Thymus (tissue), 11 donors: Measurements from ENCODE around the gene LY6G6D. TPM values are rescaled to one million over a fixed set of nuclear protein-coding genes. Genes with fewer than 3 reads are reported as not detected.
"Not testable (repeated sequence)": the region's sequence is repeated elsewhere in the genome, so short reads cannot be mapped to it uniquely, and the experiment has no call there.

Experiments used
- DNase-seq, 9 donors: peaks; one replicate each; pipeline ENCODE4 v3.0.0-alpha.2; 2013; ENCODE audit warnings: low spot score in 9 of 9, low read depth in 6 of 9, missing footprints in 1 of 9
- H3K27ac ChIP-seq, 2 donors: one replicate each; pipeline ENCODE4 v1.5.1; 2013; ENCODE audit warnings: control low read depth in 1 of 2, low read depth in 1 of 2, low read length in 1 of 2, mild to moderate bottlenecking in 1 of 2, moderate library complexity in 1 of 2
- H3K27me3 ChIP-seq, 2 donors: one replicate each; pipeline ENCODE4 v1.5.1; 2013; ENCODE audit warnings: low read length in 1 of 2; ENCODE audit not compliant: control insufficient read depth in 2 of 2, insufficient read depth in 1 of 2
- H3K36me3 ChIP-seq, 2 donors: one replicate each; pipeline ENCODE4 v1.5.1; 2013; ENCODE audit warnings: low read length in 1 of 2, mild to moderate bottlenecking in 1 of 2, moderate library complexity in 1 of 2; ENCODE audit not compliant: control insufficient read depth in 2 of 2, insufficient read depth in 2 of 2
- H3K4me1 ChIP-seq, 2 donors: one replicate each; pipeline ENCODE4 v1.5.1; 2013; ENCODE audit warnings: low read length in 2 of 2; ENCODE audit not compliant: control insufficient read depth in 2 of 2, insufficient read depth in 2 of 2
- H3K4me3 ChIP-seq, 2 donors: one replicate each; pipeline ENCODE4 v1.5.1; 2013; ENCODE audit warnings: low read length in 2 of 2, control low read depth in 1 of 2, mild to moderate bottlenecking in 1 of 2
- H3K9me3 ChIP-seq, 2 donors: one replicate each; pipeline ENCODE4 v1.5.1; 2013; ENCODE audit warnings: low read length in 1 of 2, mild to moderate bottlenecking in 1 of 2; ENCODE audit not compliant: control insufficient read depth in 2 of 2, insufficient read depth in 1 of 2
- WGBS: extraction: QIAGEN DNeasy Blood & Tissue Kit; methylation state at CpG from one replicate; pipeline ENCODE4 v1.1.7; 2013; 5-methylcytosine and 5-hydroxymethylcytosine counted together
- polyA plus RNA-seq: library from polyadenylated mRNA; stranded (reverse); fragments of 200-250 nt; gene quantifications from one replicate; pipeline ENCODE4 v1.2.3, GENCODE V29; 2013
- total RNA-seq: library from RNA; stranded (reverse); fragments of 120-200 nt; gene quantifications from one replicate; pipeline ENCODE4 v1.2.4, GENCODE V29; 2013
- donor health status: healthy.

Gene LY6G6D
- total and polyA plus RNA-seq, 2 donors, result not detected

DNA sequence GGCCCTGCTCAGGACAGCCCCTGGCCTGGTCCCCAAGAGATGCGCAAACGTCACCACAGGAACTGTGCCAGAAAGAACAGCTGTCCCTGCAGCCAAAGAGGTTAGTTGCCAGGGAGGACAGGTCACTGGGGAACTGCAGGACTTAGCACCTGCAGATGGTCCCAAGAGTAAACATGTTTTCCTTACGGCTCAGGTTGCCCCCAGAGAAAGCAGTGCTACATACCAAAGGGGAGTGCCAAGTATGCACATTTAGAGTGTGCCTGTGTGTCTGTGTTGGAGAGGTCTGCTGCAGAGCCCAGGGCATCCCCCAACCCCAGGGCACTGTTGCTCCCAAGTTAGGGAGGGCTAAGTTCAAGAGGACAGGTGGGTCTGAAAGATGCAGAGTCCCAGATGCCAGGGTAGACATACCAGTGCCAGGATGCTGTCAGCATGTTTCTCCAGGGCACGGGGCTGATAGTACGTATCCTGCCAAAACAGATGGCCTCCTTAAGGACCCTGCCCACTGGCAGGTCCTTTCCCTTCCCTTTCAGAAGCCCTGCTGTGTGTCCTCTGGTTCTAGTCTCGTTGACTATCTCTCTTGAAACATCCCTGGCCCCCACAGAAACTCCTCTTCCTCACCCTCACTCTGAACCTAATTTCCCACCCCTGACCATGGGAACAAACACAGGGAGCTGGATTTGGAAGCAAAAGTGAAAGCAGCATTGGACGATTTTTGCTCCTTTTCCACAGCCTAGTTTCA, 13.3 kb upstream of the LY6G6D start:
- peak overlapping the region; percentile 8 to 98 for H3K27ac ChIP-seq
- DNase-seq, result no peak

DNA sequence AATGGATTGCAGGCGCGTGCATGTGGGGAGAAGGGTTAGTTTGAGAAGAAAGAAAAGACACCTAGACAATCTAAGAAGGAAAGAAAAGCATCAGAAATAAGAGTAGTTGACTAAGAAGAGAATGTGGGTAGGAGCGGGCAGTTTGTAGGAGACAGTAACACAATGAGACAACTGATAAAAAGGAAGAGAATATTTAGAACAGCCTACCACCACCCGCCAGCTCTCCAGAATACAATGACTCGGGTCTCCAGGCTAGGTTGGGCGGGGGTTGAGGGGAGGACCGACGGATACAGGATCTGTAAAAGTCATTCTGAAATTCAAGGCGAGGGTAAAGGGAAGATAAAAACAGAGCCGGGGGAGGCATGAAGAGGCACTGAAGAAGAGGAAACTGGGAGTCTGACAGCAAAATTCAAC, 12.7 kb upstream of the LY6G6D start:
- no peak for DNase-seq
- H3K9me3 ChIP-seq, result peaks cover 0 to 5% of the 10 kb centered on the region in 2 donors
- H3K4me1 ChIP-seq, result peaks cover 15 to 19% of the 10 kb centered on the region in 2 donors
- peaks cover 20 to 29% of the 10 kb centered on the region in 2 donors for H3K36me3 ChIP-seq
- no peaks in the 10 kb centered on the region for H3K27me3 ChIP-seq
- WGBS, result 2% methylated on average over 10 of the region's 10 CpGs
- peak overlapping the region; percentile 98 to 100 for H3K27ac ChIP-seq
- peak overlapping the region; percentile 88 to 94 for H3K4me3 ChIP-seq

More for the DNA sequence above, 13.3 kb upstream of the LY6G6D start:
- H3K4me1 ChIP-seq, result peaks cover 15 to 21% of the 10 kb centered on the region in 2 donors
- peaks cover 21 to 33% of the 10 kb centered on the region in 2 donors for H3K36me3 ChIP-seq
- H3K9me3 ChIP-seq, result peaks cover 0 to 5% of the 10 kb centered on the region in 2 donors
- H3K4me3 ChIP-seq, result peak overlapping the region; percentile 88 to 94
- WGBS, result 56% methylated on average over 7 of the region's 7 CpGs
- no peaks in the 10 kb centered on the region for H3K27me3 ChIP-seq

DNA sequence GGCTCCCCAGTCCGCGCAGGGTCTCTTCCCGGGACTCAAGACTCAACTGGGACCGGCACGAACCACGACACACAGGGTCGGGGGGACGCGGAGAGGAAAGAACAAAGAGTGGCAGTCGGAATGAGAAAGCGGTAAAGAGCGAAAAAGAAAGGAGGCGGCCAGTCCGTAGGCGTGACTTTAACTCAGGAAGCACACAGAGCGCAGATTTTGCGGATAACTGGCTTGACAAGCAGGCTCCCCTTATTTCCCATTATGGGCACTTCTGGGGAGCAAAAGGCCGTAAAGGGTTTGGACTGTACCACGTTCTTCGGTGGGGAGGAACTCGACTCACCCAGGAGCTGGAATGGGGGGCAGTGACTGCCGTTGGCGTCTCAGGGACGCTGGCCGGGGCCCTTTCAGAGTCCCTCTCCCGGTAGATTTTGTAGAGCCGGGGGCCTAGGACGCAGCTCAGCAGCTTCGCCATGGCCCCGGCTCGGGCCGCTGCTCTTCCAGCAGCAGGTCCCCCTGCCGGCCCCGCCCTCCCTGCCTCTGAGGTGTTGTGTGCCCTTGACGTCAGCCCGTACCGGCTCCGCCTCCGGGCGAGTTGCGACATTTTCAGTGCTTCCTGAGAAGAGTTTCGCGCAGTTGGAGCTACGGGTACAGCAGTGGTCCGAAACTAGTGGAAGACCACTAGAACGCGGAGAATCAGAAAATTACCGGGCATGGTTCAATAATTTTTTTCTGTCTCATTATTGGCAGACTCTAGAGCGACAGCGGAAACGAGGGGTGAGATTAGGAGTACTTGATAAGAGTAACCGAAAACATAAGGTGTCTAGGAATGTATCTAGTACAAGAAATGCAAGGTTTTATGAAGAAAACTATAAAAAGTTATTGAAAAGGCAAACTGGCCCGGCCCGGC, 12.1 kb upstream of the LY6G6D start, which contains the start of gene ABHD16A:
Gene ABHD16A, minus strand, starts transcription at position 506 of the 898 bp plus-strand sequence. Its CDS starts 43 bp downstream, at position 463.
- Histone ChIP-seq H3K9me3 (peaks cover 0 to 5% of the 10 kb centered on the region in 2 donors), H3K36me3 (peaks cover 20 to 29% of the 10 kb centered on the region in 2 donors), H3K27me3 (no peaks in the 10 kb centered on the region), H3K4me3 (peak within 1 kb of the TSS; percentile 88 to 94), H3K27ac (peak within 1 kb of the TSS; percentile 98 to 100), H3K4me1 (peaks cover 15 to 18% of the 10 kb centered on the region in 2 donors)
- peak; percentile 96 to 99 (median 97) for DNase-seq
- WGBS, result 1% methylated on average over 54 of the region's 54 CpGs

DNA sequence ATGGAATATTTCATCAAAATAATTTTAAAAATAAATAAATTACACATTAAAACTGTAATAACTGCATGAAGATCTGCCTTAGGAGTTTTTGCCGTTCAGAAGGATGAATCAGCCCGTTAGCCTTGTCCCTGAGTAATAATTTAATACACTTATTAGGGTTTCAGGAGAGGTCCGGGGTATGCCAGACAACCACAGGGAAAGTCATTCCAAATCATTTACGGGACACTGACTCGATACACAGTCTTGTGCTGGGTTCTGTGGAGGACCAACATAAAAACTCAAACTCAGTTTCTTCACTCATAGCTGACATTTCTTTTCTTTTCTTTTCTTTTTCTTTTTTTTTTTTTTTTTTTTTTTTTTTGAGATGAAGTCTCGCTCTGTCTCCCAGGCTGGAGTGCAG, 9.2 kb upstream of the LY6G6D start:
- H3K27ac ChIP-seq, result no peak overlapping the region
- H3K4me3 ChIP-seq, result no peak overlapping the region
- H3K36me3 ChIP-seq, result peaks cover 6 to 7% of the 10 kb centered on the region in 2 donors
- H3K27me3 ChIP-seq, result no peaks in the 10 kb centered on the region
- DNase-seq, result no peak
- peaks cover 0 to 5% of the 10 kb centered on the region in 2 donors for H3K9me3 ChIP-seq
- WGBS, result 95% methylated on average over 6 of the region's 6 CpGs
- peaks cover 15 to 26% of the 10 kb centered on the region in 2 donors for H3K4me1 ChIP-seq

DNA sequence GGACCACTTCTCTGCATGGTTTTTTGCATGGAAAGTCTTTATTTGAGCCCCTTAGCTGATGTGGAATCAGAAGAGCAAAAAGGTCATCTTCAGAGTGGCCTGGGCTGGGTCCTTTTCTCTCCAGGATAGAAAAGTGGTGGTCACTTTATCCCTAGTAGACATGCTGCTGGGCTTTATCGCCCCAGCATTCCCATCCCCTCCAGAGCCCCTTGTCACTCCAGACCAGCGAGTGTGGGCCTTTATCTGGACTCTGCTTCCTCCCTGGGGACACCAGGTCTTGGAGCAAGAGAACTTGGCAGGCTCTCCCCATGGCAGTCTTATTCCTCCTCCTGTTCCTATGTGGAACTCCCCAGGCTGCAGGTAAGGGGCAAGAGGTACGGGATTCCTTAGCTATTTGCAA, 8.5 kb upstream of the LY6G6D start, which contains the start of gene LY6G6F:
Gene LY6G6F, plus strand, starts transcription at position 268 of the 400 bp plus-strand sequence. Its CDS starts 41 bp downstream, at position 309.
- no peak within 1 kb of the TSS for H3K4me3 ChIP-seq
- peaks cover 13 to 28% of the 10 kb centered on the region in 2 donors for H3K4me1 ChIP-seq
- H3K27me3 ChIP-seq, result no peaks in the 10 kb centered on the region
- 97% methylated on average over 3 of the region's 3 CpGs for WGBS
- H3K36me3 ChIP-seq, result peaks cover under 1 to 1% of the 10 kb centered on the region in 2 donors
- no peak for DNase-seq
- H3K9me3 ChIP-seq, result peaks cover 0 to 5% of the 10 kb centered on the region in 2 donors
- H3K27ac ChIP-seq, result no peak within 1 kb of the TSS

DNA sequence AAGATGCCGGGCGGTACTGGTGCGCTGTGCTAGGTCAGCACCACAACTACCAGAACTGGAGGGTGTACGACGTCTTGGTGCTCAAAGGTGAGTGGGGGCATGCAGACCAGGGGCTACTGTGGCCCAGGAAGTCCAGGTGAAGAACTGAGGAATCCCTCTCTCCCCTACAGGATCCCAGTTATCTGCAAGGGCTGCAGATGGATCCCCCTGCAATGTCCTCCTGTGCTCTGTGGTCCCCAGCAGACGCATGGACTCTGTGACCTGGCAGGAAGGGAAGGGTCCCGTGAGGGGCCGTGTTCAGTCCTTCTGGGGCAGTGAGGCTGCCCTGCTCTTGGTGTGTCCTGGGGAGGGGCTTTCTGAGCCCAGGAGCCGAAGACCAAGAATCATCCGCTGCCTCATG, 7.4 kb upstream of the LY6G6D start:
- H3K27ac ChIP-seq, result no peak overlapping the region
- peaks cover 0 to 5% of the 10 kb centered on the region in 2 donors for H3K9me3 ChIP-seq
- H3K4me3 ChIP-seq, result no peak overlapping the region
- 97% methylated on average over 10 of the region's 10 CpGs for WGBS
- H3K36me3 ChIP-seq, result no peaks in the 10 kb centered on the region
- peaks cover 5 to 27% of the 10 kb centered on the region in 2 donors for H3K4me1 ChIP-seq
- H3K27me3 ChIP-seq, result no peaks in the 10 kb centered on the region
- DNase-seq, result no peak

DNA sequence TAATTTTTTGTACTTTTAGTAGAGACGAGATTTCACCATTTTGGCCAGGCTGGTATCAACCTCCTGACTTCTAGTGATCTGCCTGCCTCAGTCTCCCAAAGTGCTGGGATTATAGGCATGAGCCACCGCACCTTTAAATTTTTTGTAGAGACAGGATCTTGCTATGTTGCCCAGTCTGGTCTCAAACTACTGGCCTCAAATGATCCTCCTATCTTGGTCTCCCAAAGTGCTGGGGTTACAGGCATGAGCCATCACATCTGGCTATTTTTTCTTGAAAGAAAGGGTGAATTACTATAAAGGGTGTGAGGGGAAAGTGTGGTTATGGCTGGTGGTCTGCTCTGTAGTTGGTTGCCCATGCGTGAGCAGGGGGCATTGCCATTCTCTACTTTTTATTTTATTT, 6.9 kb upstream of the LY6G6D start:
- 98% methylated on average over 3 of the region's 3 CpGs for WGBS
- H3K9me3 ChIP-seq, result peaks cover 0 to 5% of the 10 kb centered on the region in 2 donors
- H3K27ac ChIP-seq, result no peak overlapping the region
- peaks cover 5 to 32% of the 10 kb centered on the region in 2 donors for H3K4me1 ChIP-seq
- no peaks in the 10 kb centered on the region for H3K36me3 ChIP-seq
- no peaks in the 10 kb centered on the region for H3K27me3 ChIP-seq
- DNase-seq, result no peak
- no peak overlapping the region for H3K4me3 ChIP-seq

DNA sequence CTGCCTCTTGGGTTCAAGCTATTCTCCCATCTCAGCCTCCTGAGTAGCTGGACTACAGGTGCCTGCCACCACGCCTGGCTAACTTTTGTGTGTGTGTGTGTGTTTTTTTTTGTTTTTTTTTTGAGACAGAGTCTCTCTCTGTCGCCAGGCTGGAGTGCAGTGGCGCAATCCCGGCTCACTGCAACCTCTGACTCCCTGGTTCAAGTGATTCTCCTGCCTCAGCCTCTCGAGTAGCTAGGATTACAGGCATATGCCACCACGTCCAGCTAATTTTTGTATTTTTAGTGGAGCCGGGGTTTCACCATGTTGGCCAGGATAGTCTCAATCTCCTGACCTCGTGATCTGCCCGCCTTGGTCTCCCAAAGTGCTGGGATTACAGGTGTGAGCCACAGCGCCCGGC, 6.0 kb upstream of the LY6G6D start:
- 95% methylated on average over 11 of the region's 11 CpGs for WGBS
- DNase-seq, result not testable (repeated sequence)

More for the DNA sequence above, 6.0 kb upstream of the LY6G6D start:
- not testable (repeated sequence) for H3K9me3 ChIP-seq, H3K36me3 ChIP-seq, H3K4me3 ChIP-seq, H3K27ac ChIP-seq, H3K27me3 ChIP-seq
- peaks cover 6 to 33% of the 10 kb centered on the region in 2 donors for H3K4me1 ChIP-seq
